NT2/D1 (cell line): ENCODE measurements around the gene SAT2.
A peak's percentile ranks its signal among the peaks of the same experiment; 100 is the strongest.

Source experiments
- DNase-seq: peaks from one replicate; pipeline ENCODE4 v3.0.0-alpha.2; 2011; ENCODE audit warnings: low read depth, low spot score
- H3K27me3 ChIP-seq: 2 replicates; pipeline ENCODE4 v1.6.0; 2011; ENCODE audit warnings: mild to moderate bottlenecking; ENCODE audit not compliant: insufficient read length, insufficient read depth
- H3K36me3 ChIP-seq: 2 replicates; pipeline ENCODE4 v1.6.1; 2011; ENCODE audit warnings: mild to moderate bottlenecking, low read length, mixed read lengths; ENCODE audit not compliant: insufficient read depth, insufficient read length
- H3K4me1 ChIP-seq: 2 replicates; pipeline ENCODE4 v1.5.1; 2011; ENCODE audit not compliant: insufficient read depth, insufficient read length
- H3K4me3 ChIP-seq: 2 replicates; pipeline ENCODE4 v1.5.1; 2011; ENCODE audit warnings: low read depth; ENCODE audit not compliant: insufficient read length
- H3K9ac ChIP-seq: 2 replicates; pipeline ENCODE4 v1.6.0; 2011; ENCODE audit warnings: low read depth; ENCODE audit not compliant: insufficient read length
- H3K9me3 ChIP-seq: 2 replicates; pipeline ENCODE4 v1.5.1; 2011; ENCODE audit warnings: mild to moderate bottlenecking, low read length; ENCODE audit not compliant: insufficient read depth
- SUZ12 ChIP-seq: IDR thresholded peaks from 2 replicates; pipeline ENCODE4 v1.6.1; 2011; ENCODE audit not compliant: insufficient read length, insufficient read depth; ENCODE audit errors: extremely low read depth
- YY1 ChIP-seq: IDR thresholded peaks from 2 replicates; pipeline ENCODE4 v1.6.1; 2011; ENCODE audit not compliant: insufficient read length, insufficient read depth
- ZNF274 ChIP-seq: IDR thresholded peaks from 2 replicates; pipeline ENCODE4 v1.6.1; 2011; ENCODE audit warnings: mild to moderate bottlenecking, low read depth, low read length

SAT2 gene

DNA sequence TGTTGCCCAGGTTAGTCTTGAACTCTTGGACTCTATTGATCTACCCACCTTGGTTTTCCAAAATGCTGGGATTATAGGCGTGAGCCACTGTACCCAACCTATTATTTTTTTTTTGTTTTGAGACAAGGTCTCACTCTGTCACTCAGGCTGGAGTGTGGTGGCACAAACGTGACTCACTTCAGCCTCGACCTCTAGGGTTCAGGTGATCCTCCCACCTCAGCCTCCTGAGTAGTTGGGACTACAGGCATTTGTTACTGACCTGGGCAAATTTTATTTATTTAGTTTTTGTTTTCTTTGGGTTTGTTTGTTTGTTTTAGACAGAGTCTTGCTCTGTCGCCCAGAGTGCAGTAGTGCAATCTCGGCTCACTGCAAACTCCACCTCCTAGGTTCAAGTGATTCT lies 4.0 kb downstream of the SAT2 start:
- Histone ChIP-seq H3K27me3 (no peaks in the 10 kb centered on the region), H3K9ac (no peak overlapping the region), H3K4me3 (no peak overlapping the region), H3K36me3 (peaks cover 2% of the 10 kb centered on the region), H3K4me1 (no peaks in the 10 kb centered on the region), H3K9me3 (no peaks in the 10 kb centered on the region)
- no peak for DNase-seq
- no peak for TF ChIP-seq YY1
- no peak for TF ChIP-seq SUZ12
- TF ChIP-seq ZNF274 = no peak

DNA sequence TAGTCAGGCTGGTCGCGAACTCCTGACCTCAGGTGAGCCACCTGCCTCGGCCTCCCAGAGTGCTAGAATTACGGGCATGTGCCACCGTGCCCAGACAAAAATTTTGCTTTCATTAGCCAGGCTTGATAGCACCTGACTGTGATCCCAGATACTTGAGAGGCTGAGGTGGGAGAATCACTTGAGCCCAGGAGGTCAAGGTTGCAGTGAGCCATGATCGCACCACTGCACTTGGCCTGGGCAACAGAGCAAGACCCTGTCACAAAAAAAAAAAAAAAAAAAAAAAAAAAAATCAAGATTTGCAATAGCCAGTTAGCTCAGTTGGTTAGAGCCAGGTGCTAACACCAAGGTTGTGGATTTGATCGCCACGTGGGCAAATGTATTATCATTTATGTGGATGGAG lies 6.8 kb downstream of the SAT2 start:
- H3K27me3 ChIP-seq = no peaks in the 10 kb centered on the region
- H3K36me3 ChIP-seq = no peaks in the 10 kb centered on the region
- TF ChIP-seq ZNF274 (no peak), YY1 (no peak), SUZ12 (no peak)
- no peak overlapping the region for H3K4me3 ChIP-seq
- H3K9me3 ChIP-seq = no peaks in the 10 kb centered on the region
- no peak overlapping the region for H3K9ac ChIP-seq
- DNase-seq = no peak
- H3K4me1 ChIP-seq = no peaks in the 10 kb centered on the region

DNA sequence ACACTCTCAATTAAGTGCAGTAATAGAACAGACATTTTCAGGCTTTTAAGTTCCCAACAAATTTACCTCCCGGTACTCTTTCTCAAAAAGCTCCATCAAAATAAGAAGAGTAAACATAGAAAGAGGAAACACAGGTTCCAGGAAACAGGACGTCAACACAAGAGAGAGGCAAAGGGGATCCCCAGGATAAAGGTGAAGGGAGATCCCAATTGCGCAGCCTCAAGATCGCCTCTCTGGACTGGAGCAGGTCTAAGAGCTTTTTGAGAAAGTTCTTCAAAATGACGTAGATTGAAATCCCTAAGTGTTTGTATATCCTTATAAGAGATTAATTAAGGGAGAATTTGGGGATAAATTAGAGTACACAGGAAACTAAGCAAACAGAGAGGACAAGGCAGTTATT lies 9.0 kb downstream of the SAT2 start:
- H3K4me3 ChIP-seq = no peak overlapping the region
- DNase-seq = no peak
- TF ChIP-seq YY1 = no peak
- TF ChIP-seq SUZ12 = no peak
- TF ChIP-seq ZNF274 = no peak
- no peaks in the 10 kb centered on the region for H3K36me3 ChIP-seq
- H3K9me3 ChIP-seq = no peaks in the 10 kb centered on the region
- no peaks in the 10 kb centered on the region for H3K27me3 ChIP-seq
- no peaks in the 10 kb centered on the region for H3K4me1 ChIP-seq
- H3K9ac ChIP-seq = no peak overlapping the region

GRCh38 chr17:7615265-7615747 lies 12.3 kb downstream of the SAT2 start:
- Histone ChIP-seq H3K36me3 (peaks cover 16% of the 10 kb centered on the region), H3K9ac (no peak overlapping the region), H3K4me3 (no peak overlapping the region), H3K27me3 (no peaks in the 10 kb centered on the region), H3K9me3 (no peaks in the 10 kb centered on the region), H3K4me1 (no peaks in the 10 kb centered on the region)
- DNase-seq = no peak
- TF ChIP-seq YY1 (no peak), ZNF274 (no peak), SUZ12 (no peak)

GRCh38 chr17:7614425-7615264 lies 13.0 kb downstream of the SAT2 start, which contains the start of gene FXR2:
TSS of gene FXR2 (minus strand) at chr17:7614897. CDS start at chr17:7614532, 365 bp downstream.
- Histone ChIP-seq H3K4me3 (peak within 1 kb of the TSS; percentile 74), H3K27me3 (no peaks in the 10 kb centered on the region), H3K4me1 (no peaks in the 10 kb centered on the region), H3K36me3 (peaks cover 20% of the 10 kb centered on the region), H3K9ac (peak within 1 kb of the TSS; percentile 80), H3K9me3 (no peaks in the 10 kb centered on the region)
- peak; percentile 98 for DNase-seq
- no peak for TF ChIP-seq ZNF274
- TF ChIP-seq YY1 = no peak
- TF ChIP-seq SUZ12 = no peak

GRCh38 chr17:7613769-7614424 lies 13.7 kb downstream of the SAT2 start:
- Histone ChIP-seq H3K4me3 (peak overlapping the region; percentile 74), H3K9me3 (no peaks in the 10 kb centered on the region), H3K36me3 (peaks cover 27% of the 10 kb centered on the region), H3K27me3 (no peaks in the 10 kb centered on the region), H3K4me1 (no peaks in the 10 kb centered on the region), H3K9ac (peak overlapping the region; percentile 80)
- no peak for TF ChIP-seq YY1
- no peak for TF ChIP-seq SUZ12
- TF ChIP-seq ZNF274 = no peak
- DNase-seq = no peak

DNA sequence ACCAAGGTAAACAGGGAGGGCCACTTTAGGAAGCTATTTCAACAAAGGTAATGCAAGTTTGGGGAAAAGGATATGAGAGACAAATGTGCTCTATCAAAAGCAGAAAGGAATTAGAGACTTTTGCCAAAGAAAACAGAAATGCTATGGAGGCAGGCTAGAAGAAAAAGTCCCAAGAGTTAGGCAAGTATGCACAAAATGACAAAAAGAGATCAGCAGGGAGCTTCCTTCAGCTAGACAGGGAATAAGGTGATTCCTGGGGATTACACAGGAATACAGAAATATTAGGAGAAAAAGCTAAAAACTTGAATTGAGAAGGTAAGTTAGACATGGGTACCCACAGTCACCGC lies 15.4 kb downstream of the SAT2 start:
- Histone ChIP-seq H3K27me3 (no peaks in the 10 kb centered on the region), H3K9ac (no peak overlapping the region), H3K9me3 (no peaks in the 10 kb centered on the region), H3K4me3 (no peak overlapping the region), H3K36me3 (peaks cover 36% of the 10 kb centered on the region), H3K4me1 (no peaks in the 10 kb centered on the region)
- no peak for DNase-seq
- TF ChIP-seq ZNF274 (no peak), YY1 (no peak), SUZ12 (no peak)
